ENCODE data around the gene CCDC9.
"Not testable (repeated sequence)": the region's sequence is repeated elsewhere in the genome, so short reads cannot be mapped to it uniquely, and the experiment has no call there.

The CCDC9 gene

GRCh38 chr19:47300867-47301266, 44.5 kb downstream of the CCDC9 start:
- not testable (repeated sequence) for DNase-seq (ENCODE audit: low read depth)

- no peak for DNase-seq (ENCODE audit: low read depth)
Observed at GRCh38 chr19:47302249-47302648, 45.9 kb downstream of the CCDC9 start.

- no peak for DNase-seq (ENCODE audit: low read depth)
Observed at GRCh38 chr19:47303966-47304365, 47.6 kb downstream of the CCDC9 start.

GRCh38 chr19:47305309-47305751, 49.0 kb downstream of the CCDC9 start:
- peak; percentile 96 for DNase-seq (ENCODE audit: low read depth)

GRCh38 chr19:47306303-47306702, 50.0 kb downstream of the CCDC9 start:
- no peak for DNase-seq (ENCODE audit: low read depth)

- DNase-seq (ENCODE audit: low read depth): peak; percentile 60
Observed at GRCh38 chr19:47309038-47309437, 52.7 kb downstream of the CCDC9 start.

GRCh38 chr19:47309608-47310007, 53.3 kb downstream of the CCDC9 start, which contains the start of gene C5AR1:
TSS of gene C5AR1 (plus strand) at chr19:47309861. CDS start at chr19:47309896, 35 bp downstream.
- no peak for DNase-seq (ENCODE audit: low read depth)

- no peak for DNase-seq (ENCODE audit: low read depth)
Observed at GRCh38 chr19:47310323-47310722, 54.0 kb downstream of the CCDC9 start.

- DNase-seq (ENCODE audit: low read depth): no peak
Observed at GRCh38 chr19:47310819-47311218, 54.5 kb downstream of the CCDC9 start.

- no peak for DNase-seq (ENCODE audit: low read depth)
Observed at GRCh38 chr19:47312366-47313006, 56.2 kb downstream of the CCDC9 start.

GRCh38 chr19:47313754-47314295, 57.5 kb downstream of the CCDC9 start:
- DNase-seq (ENCODE audit: low read depth): no peak

- peak; percentile 95 for DNase-seq (ENCODE audit: low read depth)
Observed at GRCh38 chr19:47315125-47315821, 58.9 kb downstream of the CCDC9 start.

GRCh38 chr19:47316513-47316912, 60.2 kb downstream of the CCDC9 start:
- no peak for DNase-seq (ENCODE audit: low read depth)

- DNase-seq (ENCODE audit: low read depth): no peak
Observed at GRCh38 chr19:47319923-47320871, 63.9 kb downstream of the CCDC9 start.
